DND-41 (cell line): ENCODE data around the gene EMSY.

ENCODE experiments used
- EZH2 ChIP-seq: IDR thresholded peaks from 3 replicates; pipeline ENCODE4 v1.6.1; 2012; ENCODE audit warnings: borderline replicate concordance, low read depth, mild to moderate bottlenecking, moderate library complexity, low read length, inconsistent platforms; ENCODE audit not compliant: severe bottlenecking
- TF ChIP-seq, protein P1 (sequence below): IDR thresholded peaks from 2 replicates; pipeline ENCODE4 v1.5.1; 2012; ENCODE audit warnings: borderline replicate concordance, low read length, moderate library complexity, mild to moderate bottlenecking; ENCODE audit not compliant: poor library complexity, severe bottlenecking; ENCODE audit errors: extremely low read depth

DNA sequence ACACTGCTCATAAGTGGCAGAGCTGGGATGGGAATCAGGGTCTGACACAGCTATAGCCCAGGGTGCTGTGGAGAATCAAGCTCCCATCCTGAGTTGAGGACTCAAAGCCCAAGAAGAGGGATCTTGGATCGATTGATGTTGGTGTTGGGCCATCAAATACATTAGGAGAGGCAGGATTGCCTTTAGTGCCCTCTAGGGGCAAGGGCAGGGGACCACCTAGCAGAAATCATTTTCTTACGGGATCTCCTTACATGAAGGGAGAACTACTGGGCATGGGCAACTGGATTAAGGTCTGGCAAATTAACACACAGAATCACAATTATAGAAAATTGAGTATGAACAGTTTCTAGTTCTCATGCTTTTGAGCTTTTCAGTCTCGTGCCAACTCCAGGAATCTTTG lies 24.9 kb upstream of the EMSY start:
- TF ChIP-seq, protein P1, sequence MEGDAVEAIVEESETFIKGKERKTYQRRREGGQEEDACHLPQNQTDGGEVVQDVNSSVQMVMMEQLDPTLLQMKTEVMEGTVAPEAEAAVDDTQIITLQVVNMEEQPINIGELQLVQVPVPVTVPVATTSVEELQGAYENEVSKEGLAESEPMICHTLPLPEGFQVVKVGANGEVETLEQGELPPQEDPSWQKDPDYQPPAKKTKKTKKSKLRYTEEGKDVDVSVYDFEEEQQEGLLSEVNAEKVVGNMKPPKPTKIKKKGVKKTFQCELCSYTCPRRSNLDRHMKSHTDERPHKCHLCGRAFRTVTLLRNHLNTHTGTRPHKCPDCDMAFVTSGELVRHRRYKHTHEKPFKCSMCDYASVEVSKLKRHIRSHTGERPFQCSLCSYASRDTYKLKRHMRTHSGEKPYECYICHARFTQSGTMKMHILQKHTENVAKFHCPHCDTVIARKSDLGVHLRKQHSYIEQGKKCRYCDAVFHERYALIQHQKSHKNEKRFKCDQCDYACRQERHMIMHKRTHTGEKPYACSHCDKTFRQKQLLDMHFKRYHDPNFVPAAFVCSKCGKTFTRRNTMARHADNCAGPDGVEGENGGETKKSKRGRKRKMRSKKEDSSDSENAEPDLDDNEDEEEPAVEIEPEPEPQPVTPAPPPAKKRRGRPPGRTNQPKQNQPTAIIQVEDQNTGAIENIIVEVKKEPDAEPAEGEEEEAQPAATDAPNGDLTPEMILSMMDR = peak; percentile 64
- TF ChIP-seq EZH2 = no peak
